H1 (cell line): ENCODE measurements around the gene NFKBIE. TPM values are rescaled to one million over a fixed set of nuclear protein-coding genes. Genes with fewer than 3 reads are reported as not detected.

Source experiments
- CREB1 ChIP-seq: IDR thresholded peaks from 2 replicates; pipeline ENCODE4 v1.6.1; 2012; ENCODE audit warnings: inconsistent platforms
- CTCF ChIP-seq, 3 experiments: IDR thresholded peaks; 1 replicate in 2 of 3; 2 replicates in 1 of 3; pipeline versions ENCODE4 v1.5.1 to v1.6.1; 2011; ENCODE audit warnings: low read length in 3 of 3, mild to moderate bottlenecking in 3 of 3, inconsistent platforms in 2 of 3, low read depth in 1 of 3, moderate library complexity in 1 of 3; ENCODE audit not compliant: insufficient read depth in 1 of 3; ENCODE audit errors: control extremely low read depth in 1 of 3
- EGR1 ChIP-seq: IDR thresholded peaks from 2 replicates; pipeline ENCODE4 v1.6.1; 2011; ENCODE audit warnings: low read depth, low read length, borderline replicate concordance
- PHF8 ChIP-seq: fragments of 200-600 bp; sonication (generic); conservative IDR thresholded peaks from 2 replicates; pipeline ENCODE4 v1.7.1; 2012; ENCODE audit warnings: low read depth, mild to moderate bottlenecking, inconsistent platforms, low read length, moderate library complexity
- POLR2A ChIP-seq, 2 experiments: IDR thresholded peaks; 1 replicate in 1 of 2; 2 replicates in 1 of 2; pipeline ENCODE4 v1.6.1; 2011; ENCODE audit warnings: low read depth in 2 of 2, low read length in 2 of 2, mild to moderate bottlenecking in 2 of 2; ENCODE audit errors: control extremely low read depth in 1 of 2
- POLR2AphosphoS5 ChIP-seq: IDR thresholded peaks from 2 replicates; pipeline ENCODE4 v1.6.1; 2011; ENCODE audit warnings: low read depth, low read length
- SIX5 ChIP-seq: IDR thresholded peaks from 2 replicates; pipeline ENCODE4 v1.6.1; 2011; ENCODE audit warnings: mild to moderate bottlenecking, low read depth, low read length
- SP4 ChIP-seq: IDR thresholded peaks from 2 replicates; pipeline ENCODE4 v1.6.1; 2012; ENCODE audit warnings: low read length, inconsistent platforms
- ZNF274 ChIP-seq: IDR thresholded peaks from 2 replicates; pipeline ENCODE4 v1.7.0; 2012; ENCODE audit warnings: low read length, borderline replicate concordance; ENCODE audit errors: extremely low read depth
- polyA plus RNA-seq, 7 experiments: library from polyadenylated mRNA; depleted of rRNA in 3 of 7; stranded (reverse) in 5 of 7; unstranded in 2 of 7; fragments of >200 nt in 5 of 7; fragments of 200-250 nt in 2 of 7; gene quantifications; 1 replicate in 5 of 7; 2 replicates in 1 of 7; 4 replicates in 1 of 7; pipeline versions ENCODE4 v1.2.1 to v1.2.3, GENCODE V29; 2011 to 2013; ENCODE audit warnings: missing spikeins in 2 of 7, mixed read lengths in 2 of 7
- total RNA-seq: library from RNA; stranded (reverse); fragmentation: NEBNext Ultra II Directional; extraction: Animal tissue kit (Norgen Biotek cat#: 25700); gene quantifications from 2 replicates; pipeline ENCODE4 v1.2.1, GENCODE V29; 2021

NFKBIE gene
- total and polyA plus RNA-seq, 2 of the 8 experiments (the other 6 are each of a cell fraction or from before 2014, with no cell fraction given): 13.5 to 19.2 TPM

- TF ChIP-seq CTCF (IDR thresholded peaks at IDR 0.05; ENCODE audit: control extremely low read depth in 1 of 3, insufficient read depth in 1 of 3, low read depth in 1 of 3, low read length in 3 of 3) (no peak), SP4 (no peak), EGR1 (0 out of 2 replicates have a peak, but pooled peaks have one; percentile 21), PHF8 (peak; percentile 50; the same call in 1 of the 2 replicates), ZNF274 (no peak), POLR2A (IDR thresholded peaks at IDR 0.05; ENCODE audit: control extremely low read depth in 1 of 2, low read depth in 2 of 2, low read length in 2 of 2) (peak in 1 of 2 experiments; percentile 79; a peak in 2 of 3 replicates), POLR2AphosphoS5 (peak; percentile 80), SIX5 (no peak), CREB1 (no peak)
These were observed 46.1 kb downstream of the NFKBIE start (continued) for GRCh38 chr6:44219053-44219814.
